Muscle layer of duodenum (tissue), 2 donors: Measurements from ENCODE around the gene SNTA1.
"Not testable (repeated sequence)": the region's sequence is repeated elsewhere in the genome, so short reads cannot be mapped to it uniquely, and the experiment has no call there.

ENCODE experiments used
- H3K27ac ChIP-seq: one replicate; pipeline ENCODE4 v1.7.0; 2013; ENCODE audit warnings: mild to moderate bottlenecking, low read length
- H3K27me3 ChIP-seq: one replicate; pipeline ENCODE4 v1.7.0; 2013; ENCODE audit warnings: low read depth, mild to moderate bottlenecking, control low read depth, low read length
- H3K36me3 ChIP-seq, 2 donors: one replicate each; pipeline ENCODE4 v1.7.0; 2013; ENCODE audit warnings: low read length in 2 of 2, control low read depth in 1 of 2, mild to moderate bottlenecking in 1 of 2; ENCODE audit not compliant: insufficient read depth in 2 of 2, control insufficient read depth in 1 of 2
- H3K4me1 ChIP-seq, 2 donors: one replicate each; pipeline ENCODE4 v1.7.0; 2013; ENCODE audit warnings: low read length in 2 of 2, mild to moderate bottlenecking in 2 of 2, control low read depth in 1 of 2, moderate library complexity in 1 of 2; ENCODE audit not compliant: insufficient read depth in 2 of 2, control insufficient read depth in 1 of 2
- H3K4me3 ChIP-seq, 2 donors: one replicate each; pipeline ENCODE4 v1.7.0; 2013; ENCODE audit warnings: low read length in 2 of 2, low read depth in 1 of 2, mild to moderate bottlenecking in 1 of 2
- H3K9me3 ChIP-seq, 2 donors: one replicate each; pipeline ENCODE4 v1.7.0; 2013; ENCODE audit warnings: low read length in 2 of 2, control low read depth in 1 of 2, mild to moderate bottlenecking in 1 of 2; ENCODE audit not compliant: control insufficient read depth in 1 of 2
- donor health status: healthy.

The SNTA1 gene

GRCh38 chr20:33477386-33478234 is 34.0 kb upstream of the SNTA1 start:
- no peaks in the 10 kb centered on the region for H3K36me3 ChIP-seq
- peaks cover 0 to 3% of the 10 kb centered on the region in 2 donors for H3K4me1 ChIP-seq
- H3K27me3 ChIP-seq: no peaks in the 10 kb centered on the region
- no peaks in the 10 kb centered on the region for H3K9me3 ChIP-seq
- no peak overlapping the region for H3K4me3 ChIP-seq
- no peak overlapping the region for H3K27ac ChIP-seq

GRCh38 chr20:33475381-33476152 is 32.0 kb upstream of the SNTA1 start:
- Histone ChIP-seq H3K27ac (no peak overlapping the region), H3K36me3 (no peaks in the 10 kb centered on the region), H3K27me3 (no peaks in the 10 kb centered on the region), H3K4me1 (peaks cover 0 to 3% of the 10 kb centered on the region in 2 donors), H3K9me3 (no peaks in the 10 kb centered on the region), H3K4me3 (no peak overlapping the region)

GRCh38 chr20:33474963-33475362 is 31.4 kb upstream of the SNTA1 start:
- Histone ChIP-seq H3K27me3 (no peaks in the 10 kb centered on the region), H3K4me1 (peaks cover 0 to 3% of the 10 kb centered on the region in 2 donors), H3K9me3 (no peaks in the 10 kb centered on the region), H3K27ac (no peak overlapping the region), H3K4me3 (no peak overlapping the region), H3K36me3 (no peaks in the 10 kb centered on the region)

- no peaks in the 10 kb centered on the region for H3K9me3 ChIP-seq
- no peak overlapping the region for H3K27ac ChIP-seq
- H3K36me3 ChIP-seq: no peaks in the 10 kb centered on the region
- H3K4me3 ChIP-seq: no peak overlapping the region
- H3K4me1 ChIP-seq: peaks cover 0 to 3% of the 10 kb centered on the region in 2 donors
- H3K27me3 ChIP-seq: no peaks in the 10 kb centered on the region
These were observed 30.7 kb upstream of the SNTA1 start for GRCh38 chr20:33474097-33474873.

GRCh38 chr20:33472868-33473435 is 29.4 kb upstream of the SNTA1 start:
- Histone ChIP-seq H3K27ac (no peak overlapping the region), H3K9me3 (no peaks in the 10 kb centered on the region), H3K36me3 (no peaks in the 10 kb centered on the region), H3K27me3 (no peaks in the 10 kb centered on the region), H3K4me3 (no peak overlapping the region), H3K4me1 (peaks cover 0 to 3% of the 10 kb centered on the region in 2 donors)

GRCh38 chr20:33470866-33471265 is 27.3 kb upstream of the SNTA1 start:
- Histone ChIP-seq H3K36me3 (no peaks in the 10 kb centered on the region), H3K4me3 (no peak overlapping the region), H3K4me1 (no peaks in the 10 kb centered on the region), H3K27ac (no peak overlapping the region), H3K27me3 (no peaks in the 10 kb centered on the region), H3K9me3 (no peaks in the 10 kb centered on the region)

- Histone ChIP-seq H3K9me3 (no peaks in the 10 kb centered on the region), H3K4me1 (no peaks in the 10 kb centered on the region), H3K4me3 (no peak overlapping the region)
These were observed 26.9 kb upstream of the SNTA1 start for GRCh38 chr20:33470457-33470856.

GRCh38 chr20:33466303-33466646 is 22.7 kb upstream of the SNTA1 start:
- Histone ChIP-seq H3K36me3 (no peaks in the 10 kb centered on the region), H3K9me3 (no peaks in the 10 kb centered on the region), H3K4me3 (no peak overlapping the region), H3K4me1 (peaks cover 0 to 5% of the 10 kb centered on the region in 2 donors), H3K27me3 (no peaks in the 10 kb centered on the region), H3K27ac (no peak overlapping the region)

More at GRCh38 chr20:33470457-33470856, 26.9 kb upstream of the SNTA1 start:
- no peaks in the 10 kb centered on the region for H3K36me3 ChIP-seq
- H3K27me3 ChIP-seq: no peaks in the 10 kb centered on the region
- H3K27ac ChIP-seq: no peak overlapping the region

GRCh38 chr20:33465481-33466302 is 22.1 kb upstream of the SNTA1 start:
- Histone ChIP-seq H3K4me3 (no peak overlapping the region), H3K27me3 (no peaks in the 10 kb centered on the region), H3K27ac (no peak overlapping the region), H3K36me3 (no peaks in the 10 kb centered on the region), H3K9me3 (no peaks in the 10 kb centered on the region), H3K4me1 (peaks cover 0 to 5% of the 10 kb centered on the region in 2 donors)

GRCh38 chr20:33464759-33465158 is 21.2 kb upstream of the SNTA1 start:
- H3K27ac ChIP-seq, H3K36me3 ChIP-seq, H3K9me3 ChIP-seq, H3K4me1 ChIP-seq, H3K27me3 ChIP-seq, H3K4me3 ChIP-seq: not testable (repeated sequence)
